ENCODE measurements around the gene GDPD5.

DNA sequence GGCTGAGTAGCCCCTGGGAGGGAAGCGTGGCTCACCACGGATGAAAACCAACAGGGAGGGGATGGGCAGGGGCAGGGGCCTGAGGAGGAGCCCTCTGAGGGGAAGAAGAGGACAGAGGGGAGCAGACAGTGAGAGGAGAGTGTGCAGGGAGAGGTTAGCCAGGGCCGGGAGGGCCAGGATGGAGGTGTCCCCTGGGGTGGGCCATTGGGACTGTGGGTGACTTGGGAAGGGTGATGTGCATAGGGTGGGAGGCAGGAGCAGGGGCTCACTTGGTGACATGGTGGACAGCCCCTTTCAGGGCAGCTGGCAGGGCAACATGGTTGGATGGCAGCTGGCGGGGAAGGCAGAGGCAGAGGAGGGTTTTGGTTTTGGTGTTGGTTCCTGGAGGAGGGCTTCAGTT lies 5.6 kb upstream of the GDPD5 start:
- no peak for TF ChIP-seq CTCF (IDR thresholded peaks at IDR 0.05; ENCODE audit: borderline replicate concordance, extremely low read depth, low read length, poor library complexity, severe bottlenecking)
- TF ChIP-seq EZH2 (IDR thresholded peaks at IDR 0.05; ENCODE audit: borderline replicate concordance, low read depth, low read length, severe bottlenecking) = no peak
